Activated naive CD8-positive, alpha-beta T cell treated with anti-CD3 and anti-CD28 coated beads, Interleukin-2, amount 50 U/mL, for 16 hours (primary cell): ENCODE measurements around the gene PTPRC.

ENCODE experiments used
- DNase-seq: peaks from one replicate; pipeline ENCODE4 v3.0.0-alpha.2; 2020; ENCODE audit warnings: low read depth, low spot score

The PTPRC gene

GRCh38 chr1:198700396-198700795 lies 61.6 kb downstream of the PTPRC start:
- DNase-seq, result no peak

- DNase-seq, result no peak
These were observed 62.4 kb downstream of the PTPRC start for GRCh38 chr1:198701250-198701649.

GRCh38 chr1:198701766-198702539 lies 63.1 kb downstream of the PTPRC start:
- DNase-seq, result no peak

- DNase-seq, result no peak
These were observed 70.1 kb downstream of the PTPRC start for GRCh38 chr1:198708761-198709525.

GRCh38 chr1:198711837-198712236 lies 73.0 kb downstream of the PTPRC start:
- no peak for DNase-seq

GRCh38 chr1:198713081-198713480 lies 74.2 kb downstream of the PTPRC start:
- DNase-seq, result no peak

GRCh38 chr1:198714271-198714670 lies 75.4 kb downstream of the PTPRC start:
- DNase-seq, result no peak

GRCh38 chr1:198716051-198716450 lies 77.2 kb downstream of the PTPRC start:
- DNase-seq, result no peak

DNA sequence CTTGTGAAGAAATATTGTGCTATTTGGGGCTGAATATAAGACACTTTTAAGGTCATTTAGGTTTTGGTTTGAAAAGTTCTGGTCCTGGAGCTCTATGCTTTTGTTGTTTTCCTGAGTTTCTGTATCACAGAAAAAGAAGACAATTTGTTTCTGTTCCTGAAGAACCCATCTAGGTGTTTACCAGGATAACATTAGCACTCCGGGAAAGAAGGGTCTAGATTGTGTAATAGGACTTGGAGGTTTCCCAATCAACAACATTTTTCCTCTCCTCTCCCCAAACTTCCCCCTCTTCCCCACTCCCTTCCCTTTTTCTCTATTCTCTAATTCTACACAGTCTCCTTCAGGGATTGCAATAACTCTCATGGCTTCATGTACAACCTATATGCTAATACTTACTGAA lies 78.7 kb downstream of the PTPRC start:
- DNase-seq, result no peak

DNA sequence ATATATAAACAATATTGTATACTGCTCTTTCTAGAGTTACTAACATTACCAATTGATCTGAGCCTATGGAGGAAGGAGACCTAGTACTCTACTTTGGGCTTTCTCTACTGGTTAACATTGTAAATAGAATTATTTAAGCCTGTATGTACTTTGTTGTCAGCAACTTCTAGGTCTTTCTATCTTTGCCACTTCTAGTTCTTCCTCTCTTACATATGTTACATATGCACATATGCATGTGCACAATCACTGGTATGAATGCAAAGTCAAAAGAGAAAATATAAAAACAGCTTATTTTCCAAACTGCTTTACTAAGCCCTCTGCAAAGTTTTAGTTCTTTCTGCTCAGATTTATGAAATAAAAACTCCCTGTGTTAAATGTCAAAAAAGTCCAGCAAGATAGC lies 84.3 kb downstream of the PTPRC start:
- no peak for DNase-seq

- DNase-seq, result no peak
These were observed 86.2 kb downstream of the PTPRC start for GRCh38 chr1:198725090-198725489.

DNA sequence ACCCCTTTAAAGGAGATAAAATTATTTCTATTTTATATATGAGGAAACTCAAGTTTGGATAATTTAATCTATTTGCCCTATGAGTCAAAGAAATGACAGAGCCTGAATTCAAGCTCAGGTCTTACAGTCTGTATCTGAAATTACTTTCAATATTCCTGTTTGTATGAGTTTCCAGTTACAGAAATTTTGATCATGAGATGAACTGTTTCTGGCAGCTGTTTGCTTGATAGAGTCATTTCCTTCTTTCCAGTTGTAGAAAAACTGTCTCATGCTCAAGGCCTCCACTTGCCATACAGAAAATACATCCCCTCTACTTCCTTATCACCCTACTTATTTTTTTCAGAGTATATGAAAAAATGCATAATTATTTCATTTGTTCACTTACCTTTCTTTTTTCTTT lies 87.6 kb downstream of the PTPRC start:
- no peak for DNase-seq

DNA sequence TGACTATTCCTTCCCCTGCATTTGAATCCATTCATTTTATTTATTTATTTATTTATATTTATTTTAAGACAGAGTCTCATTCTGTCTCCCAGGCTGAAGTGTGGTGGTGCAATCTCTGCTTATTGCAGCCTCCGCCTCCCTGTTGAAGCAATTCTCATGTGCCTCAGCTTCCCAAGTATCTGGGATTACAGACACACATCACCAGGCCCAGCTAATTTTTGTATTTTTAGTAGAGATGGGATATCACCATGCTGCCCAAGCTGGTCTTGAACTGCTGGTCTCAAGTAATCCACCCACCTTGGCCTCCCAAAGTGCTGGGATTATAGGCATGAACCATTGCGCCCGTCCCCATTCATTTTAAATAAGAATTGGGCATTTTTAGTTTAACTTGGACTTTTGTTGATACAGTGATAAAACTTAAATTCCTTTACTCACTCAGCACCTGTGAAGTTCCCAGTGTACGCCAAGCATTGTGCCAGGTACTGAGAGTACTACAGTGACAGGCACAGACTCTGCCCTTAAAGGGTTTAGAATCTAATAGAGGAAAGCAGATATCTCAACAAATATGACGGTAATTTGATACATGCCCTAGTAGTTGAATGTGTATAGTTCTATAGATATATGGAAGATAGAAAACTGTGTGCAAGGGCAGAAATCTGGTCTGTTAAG lies 90.5 kb downstream of the PTPRC start:
- DNase-seq, result no peak

DNA sequence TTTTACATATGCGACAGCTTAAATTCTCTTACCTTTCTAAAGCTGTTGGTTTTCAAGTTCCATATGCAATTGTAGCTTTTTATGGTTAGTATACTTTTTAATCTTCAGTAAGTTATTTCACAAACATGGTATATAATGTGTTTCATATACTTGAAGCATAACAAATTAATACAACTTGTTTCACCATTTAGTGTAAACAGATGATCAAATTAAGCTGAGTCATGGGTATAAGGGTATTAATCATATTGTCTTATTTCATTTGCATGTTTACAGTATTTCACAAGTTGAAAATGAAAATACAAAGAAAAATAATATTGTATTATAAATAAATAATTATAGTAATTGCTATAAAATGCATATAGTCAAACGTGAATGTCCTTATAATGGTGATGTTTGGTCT lies 92.1 kb downstream of the PTPRC start:
- DNase-seq, result no peak

DNA sequence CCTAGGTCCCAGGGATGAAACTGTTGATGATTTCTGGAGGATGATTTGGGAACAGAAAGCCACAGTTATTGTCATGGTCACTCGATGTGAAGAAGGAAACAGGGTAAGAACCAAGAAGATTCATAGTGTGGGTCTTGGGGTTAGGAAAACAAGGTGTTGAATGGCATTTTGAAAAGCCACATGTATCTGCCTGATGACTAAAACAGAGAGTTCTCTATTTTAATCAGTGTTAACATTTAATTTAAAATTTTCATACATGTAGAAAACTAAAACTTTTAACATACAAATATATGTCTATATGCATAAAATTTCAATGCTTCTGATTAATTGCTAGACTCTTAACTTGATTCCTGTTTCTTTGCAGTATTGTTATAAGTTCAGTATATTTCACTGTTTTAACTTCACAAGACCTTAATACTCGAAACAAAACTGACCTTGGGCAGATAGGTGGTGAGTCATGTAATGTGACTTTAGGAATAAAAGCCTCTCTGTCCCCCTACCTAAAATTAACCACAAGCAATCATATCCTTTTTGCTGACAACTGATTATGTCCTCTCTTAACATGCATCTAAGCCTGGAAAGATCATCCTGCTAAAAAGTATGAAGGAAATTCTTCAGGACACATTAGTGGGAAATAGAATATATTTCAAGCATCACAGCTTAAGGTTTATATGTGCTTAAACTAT lies 95.6 kb downstream of the PTPRC start:
- DNase-seq, result no peak

DNA sequence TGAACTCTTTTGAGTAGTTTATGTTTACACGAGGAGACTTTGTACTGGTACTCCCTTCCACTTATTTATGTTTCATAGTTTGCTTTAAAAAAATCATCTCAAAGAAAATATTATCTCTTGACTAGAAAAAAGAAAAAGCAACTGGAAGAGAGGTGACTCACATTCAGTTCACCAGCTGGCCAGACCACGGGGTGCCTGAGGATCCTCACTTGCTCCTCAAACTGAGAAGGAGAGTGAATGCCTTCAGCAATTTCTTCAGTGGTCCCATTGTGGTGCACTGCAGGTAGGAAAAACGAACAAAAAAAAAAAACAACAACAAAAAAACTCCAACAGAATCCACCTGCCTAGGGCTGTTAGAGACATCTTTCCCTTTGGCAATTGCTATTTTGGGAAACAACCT lies 102.9 kb downstream of the PTPRC start:
- no peak for DNase-seq

DNA sequence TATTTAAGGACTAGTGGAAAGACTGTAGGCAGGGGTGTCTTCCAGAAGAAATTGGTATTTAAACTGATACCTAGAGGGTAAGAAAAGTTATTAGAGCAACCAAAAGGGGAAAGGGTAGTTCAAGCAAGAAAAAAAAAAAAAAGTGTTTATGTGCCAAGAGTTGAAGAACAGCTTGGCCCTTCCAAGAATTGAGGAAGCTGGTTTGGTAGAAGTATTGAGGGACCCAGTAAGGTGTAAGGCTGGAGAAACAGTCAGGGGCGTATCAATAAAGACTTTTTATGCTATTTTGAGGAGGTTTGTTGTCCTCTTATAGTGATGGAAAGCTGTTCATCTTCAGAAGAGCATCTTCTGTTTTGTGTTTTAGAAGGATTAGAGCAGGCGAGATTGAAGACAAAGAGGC lies 108.3 kb downstream of the PTPRC start:
- DNase-seq, result no peak

DNA sequence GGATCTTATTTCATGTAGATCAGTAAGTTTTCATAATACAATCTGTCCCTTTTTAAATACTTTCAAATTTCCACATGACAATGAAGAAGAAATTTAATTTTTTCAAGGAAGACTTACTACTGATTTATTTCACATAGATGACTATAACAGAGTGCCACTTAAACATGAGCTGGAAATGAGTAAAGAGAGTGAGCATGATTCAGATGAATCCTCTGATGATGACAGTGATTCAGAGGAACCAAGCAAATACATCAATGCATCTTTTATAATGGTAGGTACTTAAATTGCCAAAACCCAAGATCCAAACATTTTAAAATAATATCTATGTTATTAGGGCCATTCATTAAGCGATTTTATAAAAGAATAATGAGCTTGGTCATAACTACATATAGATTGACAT lies 110.4 kb downstream of the PTPRC start:
- DNase-seq, result no peak

GRCh38 chr1:198750081-198750480 lies 111.2 kb downstream of the PTPRC start:
- no peak for DNase-seq

DNA sequence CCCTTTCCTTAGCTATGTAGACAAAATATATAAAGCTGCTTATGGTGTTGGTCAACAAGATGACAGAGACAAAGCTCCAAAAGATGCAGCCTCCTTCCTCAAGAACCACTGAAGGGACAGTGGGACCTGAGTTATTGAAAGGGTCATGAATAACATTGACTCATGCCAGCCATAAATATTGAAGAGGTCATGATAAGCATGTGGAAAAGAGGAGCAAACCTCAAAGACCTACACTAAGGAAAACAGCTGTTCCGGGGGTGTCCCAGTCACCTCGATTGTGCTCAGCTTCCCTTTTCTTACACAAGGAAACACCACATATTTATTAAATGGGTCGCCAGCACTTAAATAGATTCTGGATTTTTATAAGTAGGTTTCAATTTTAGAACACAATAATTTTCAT lies 112.9 kb downstream of the PTPRC start:
- no peak for DNase-seq

DNA sequence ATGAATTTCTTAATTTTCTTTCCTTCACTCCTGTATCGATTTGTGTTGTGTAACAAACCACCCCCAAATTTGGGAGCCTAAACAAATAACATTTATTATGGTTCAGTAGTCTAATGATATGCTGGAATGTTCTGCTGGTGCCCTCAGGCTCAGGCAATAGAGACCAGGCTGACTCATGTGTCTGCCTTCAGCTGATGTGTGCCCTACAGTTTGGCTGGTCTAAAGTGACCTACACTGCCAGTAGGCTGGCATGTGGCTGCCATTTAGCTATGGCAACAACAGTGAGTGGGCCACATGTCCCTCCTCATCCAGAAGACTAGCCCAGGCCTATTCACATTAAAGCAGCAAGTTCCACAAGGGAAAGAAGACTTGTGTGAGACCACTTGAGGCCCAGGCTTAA lies 115.8 kb downstream of the PTPRC start:
- DNase-seq, result no peak

- DNase-seq, result no peak
These were observed 116.9 kb downstream of the PTPRC start for GRCh38 chr1:198755715-198756114.
